ES-I3 (cell line): ENCODE measurements around the gene PNCK.
"Not testable (repeated sequence)": the region's sequence is repeated elsewhere in the genome, so short reads cannot be mapped to it uniquely, and the experiment has no call there.

Experiments used
- H3K36me3 ChIP-seq: 2 replicates; pipeline ENCODE4 v1.6.1; 2013; ENCODE audit warnings: mild to moderate bottlenecking, low read length, control low read depth, moderate library complexity; ENCODE audit not compliant: insufficient read depth
- H3K4me1 ChIP-seq: 2 replicates; pipeline ENCODE4 v1.6.1; 2013; ENCODE audit warnings: mild to moderate bottlenecking, control low read depth, low read length; ENCODE audit not compliant: insufficient read depth
- H3K9ac ChIP-seq: 2 replicates; pipeline ENCODE4 v1.6.1; 2013; ENCODE audit warnings: low read depth, mild to moderate bottlenecking, low read length, moderate library complexity
- H3K9me3 ChIP-seq: 2 replicates; pipeline ENCODE4 v1.6.1; 2013; ENCODE audit warnings: mild to moderate bottlenecking, low read length, moderate library complexity; ENCODE audit not compliant: control insufficient read depth, insufficient read depth

Gene PNCK

DNA sequence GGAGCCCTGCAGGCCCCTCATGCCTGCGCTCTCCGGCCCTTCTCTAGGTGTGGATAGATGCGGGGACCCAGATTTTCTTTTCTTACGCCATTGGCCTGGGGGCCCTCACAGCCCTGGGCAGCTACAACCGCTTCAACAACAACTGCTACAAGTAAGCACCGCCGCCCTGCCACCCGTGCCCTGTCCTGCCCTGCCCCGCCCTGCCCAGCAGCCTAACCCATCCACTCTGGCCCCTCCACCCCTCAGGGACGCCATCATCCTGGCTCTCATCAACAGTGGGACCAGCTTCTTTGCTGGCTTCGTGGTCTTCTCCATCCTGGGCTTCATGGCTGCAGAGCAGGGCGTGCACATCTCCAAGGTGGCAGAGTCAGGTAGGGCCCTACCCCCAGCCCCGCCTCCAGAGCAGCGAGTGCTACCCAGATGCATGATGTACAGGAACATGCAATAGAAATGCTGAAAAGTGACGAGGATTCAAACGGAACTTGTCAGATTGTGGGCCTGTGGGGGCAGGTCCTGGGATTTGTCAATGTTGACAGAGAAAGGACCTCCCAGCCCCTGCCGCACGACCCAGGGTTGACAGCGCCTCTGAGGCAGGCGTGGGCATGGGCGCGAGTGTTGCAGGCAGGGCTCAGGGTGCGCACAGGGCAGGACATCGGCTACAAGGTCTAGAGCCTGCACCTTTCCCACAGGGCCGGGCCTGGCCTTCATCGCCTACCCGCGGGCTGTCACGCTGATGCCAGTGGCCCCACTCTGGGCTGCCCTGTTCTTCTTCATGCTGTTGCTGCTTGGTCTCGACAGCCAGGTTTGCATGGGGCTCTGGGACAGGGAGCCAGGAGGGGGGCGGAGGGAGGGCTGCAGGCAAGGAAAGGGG lies 19.8 kb upstream of the PNCK start:
- Histone ChIP-seq H3K4me1 (peaks cover 4% of the 10 kb centered on the region; the same call in 1 of the 2 replicates), H3K9ac (no peak overlapping the region), H3K36me3 (no peaks in the 10 kb centered on the region; the same call in 1 of the 2 replicates), H3K9me3 (no peaks in the 10 kb centered on the region)

DNA sequence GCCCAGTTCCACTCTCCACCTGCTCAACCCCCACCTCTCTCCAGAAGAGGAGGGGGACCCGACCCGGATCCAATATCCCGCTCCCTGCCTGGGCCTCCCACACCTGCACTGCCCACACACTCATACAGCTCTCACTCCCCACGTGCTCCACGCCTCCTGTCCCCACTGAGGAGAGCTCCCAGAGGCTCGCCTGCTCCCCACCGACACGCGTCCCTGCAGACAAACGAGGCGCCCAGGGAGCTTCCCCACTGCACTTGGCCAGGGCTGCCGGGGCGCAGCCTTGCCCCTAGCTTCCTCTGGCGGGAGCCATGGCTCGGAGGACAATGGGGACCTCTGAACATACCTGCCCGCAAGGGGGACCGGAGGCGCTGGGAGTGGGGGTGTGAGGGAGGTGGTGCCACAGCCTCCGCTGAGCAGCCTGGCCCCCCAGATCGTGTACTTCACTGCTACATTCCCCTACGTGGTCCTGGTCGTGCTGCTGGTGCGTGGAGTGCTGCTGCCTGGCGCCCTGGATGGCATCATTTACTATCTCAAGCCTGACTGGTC lies 19.1 kb upstream of the PNCK start:
- Histone ChIP-seq H3K36me3 (no peaks in the 10 kb centered on the region; the same call in 1 of the 2 replicates), H3K9me3 (no peaks in the 10 kb centered on the region), H3K9ac (no peak overlapping the region), H3K4me1 (peaks cover 4% of the 10 kb centered on the region; the same call in 1 of the 2 replicates)

DNA sequence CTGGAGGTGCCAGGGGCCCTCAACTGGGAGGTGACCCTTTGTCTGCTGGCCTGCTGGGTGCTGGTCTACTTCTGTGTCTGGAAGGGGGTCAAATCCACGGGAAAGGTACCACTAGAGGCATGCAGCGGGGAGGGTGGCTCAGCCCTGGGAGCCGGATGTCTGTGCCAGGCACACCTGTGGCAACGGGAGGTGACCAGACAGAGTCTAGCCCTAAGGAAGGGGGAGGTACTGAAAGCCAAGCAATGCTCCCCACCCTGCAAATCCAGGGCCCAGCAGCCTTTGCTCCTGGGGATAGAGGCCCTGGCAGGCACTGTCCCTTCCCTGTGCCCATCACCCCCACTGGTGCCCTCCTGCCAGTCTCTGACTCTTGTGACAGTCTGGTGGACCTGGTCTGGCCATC lies 18.4 kb upstream of the PNCK start:
- H3K36me3 ChIP-seq = no peaks in the 10 kb centered on the region; the same call in 1 of the 2 replicates
- no peak overlapping the region for H3K9ac ChIP-seq
- H3K4me1 ChIP-seq = peaks cover 4% of the 10 kb centered on the region; the same call in 1 of the 2 replicates
- no peaks in the 10 kb centered on the region for H3K9me3 ChIP-seq

DNA sequence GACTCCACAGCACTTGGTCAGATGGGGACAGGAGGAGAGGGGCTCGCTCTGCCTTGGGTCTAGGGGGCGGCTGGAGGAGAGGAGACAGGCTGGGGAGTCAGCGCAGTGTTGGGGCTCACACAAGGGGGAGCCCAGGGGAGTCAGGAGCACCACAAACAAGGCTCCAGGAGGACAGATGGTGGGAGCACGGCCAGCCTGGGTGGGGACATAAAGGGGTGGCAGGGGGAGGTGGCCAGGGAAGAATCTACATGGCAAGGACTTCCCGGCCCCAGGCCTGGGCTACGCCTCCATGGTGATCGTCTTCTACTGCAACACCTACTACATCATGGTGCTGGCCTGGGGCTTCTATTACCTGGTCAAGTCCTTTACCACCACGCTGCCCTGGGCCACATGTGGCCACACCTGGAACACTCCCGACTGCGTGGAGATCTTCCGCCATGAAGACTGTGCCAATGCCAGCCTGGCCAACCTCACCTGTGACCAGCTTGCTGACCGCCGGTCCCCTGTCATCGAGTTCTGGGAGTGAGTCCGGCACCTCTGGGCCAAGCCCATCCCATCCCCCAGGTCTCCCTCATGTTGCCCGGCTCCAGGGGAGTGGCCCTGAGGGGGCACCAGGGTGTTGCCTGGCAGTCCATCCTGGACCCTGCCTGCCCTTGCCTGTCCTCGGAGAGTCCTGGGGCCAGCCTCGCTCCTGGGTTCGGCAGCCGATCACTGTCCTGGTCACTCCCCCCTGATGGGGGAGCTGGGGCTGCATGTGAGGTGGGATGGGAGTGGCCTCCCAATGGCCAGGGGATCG lies 17.6 kb upstream of the PNCK start:
- not testable (repeated sequence) for H3K9me3 ChIP-seq, H3K4me1 ChIP-seq, H3K36me3 ChIP-seq, H3K9ac ChIP-seq

DNA sequence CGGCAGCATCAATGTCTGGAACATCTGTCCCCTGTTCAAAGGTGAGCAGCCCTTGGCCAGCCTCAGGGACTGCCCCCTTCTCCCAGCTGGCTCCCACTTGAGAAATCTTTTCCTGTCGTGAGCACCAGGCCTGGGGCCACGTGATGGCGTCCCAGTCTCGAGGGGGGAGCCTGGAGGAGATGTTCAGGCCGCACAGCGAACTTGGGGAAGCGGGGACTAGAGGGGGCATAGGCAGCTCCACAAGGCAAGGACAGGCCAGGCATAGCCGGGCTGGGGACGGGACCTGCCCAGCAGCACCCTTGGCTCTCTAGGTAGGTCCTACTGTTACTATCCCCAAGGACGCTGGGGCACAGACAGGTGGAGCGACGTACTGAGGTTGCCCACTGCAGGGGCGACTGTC lies 16.9 kb upstream of the PNCK start:
- no peak overlapping the region for H3K9ac ChIP-seq
- H3K36me3 ChIP-seq = no peaks in the 10 kb centered on the region; the same call in 1 of the 2 replicates
- peaks cover 10% of the 10 kb centered on the region; the same call in 1 of the 2 replicates for H3K4me1 ChIP-seq
- H3K9me3 ChIP-seq = no peaks in the 10 kb centered on the region

DNA sequence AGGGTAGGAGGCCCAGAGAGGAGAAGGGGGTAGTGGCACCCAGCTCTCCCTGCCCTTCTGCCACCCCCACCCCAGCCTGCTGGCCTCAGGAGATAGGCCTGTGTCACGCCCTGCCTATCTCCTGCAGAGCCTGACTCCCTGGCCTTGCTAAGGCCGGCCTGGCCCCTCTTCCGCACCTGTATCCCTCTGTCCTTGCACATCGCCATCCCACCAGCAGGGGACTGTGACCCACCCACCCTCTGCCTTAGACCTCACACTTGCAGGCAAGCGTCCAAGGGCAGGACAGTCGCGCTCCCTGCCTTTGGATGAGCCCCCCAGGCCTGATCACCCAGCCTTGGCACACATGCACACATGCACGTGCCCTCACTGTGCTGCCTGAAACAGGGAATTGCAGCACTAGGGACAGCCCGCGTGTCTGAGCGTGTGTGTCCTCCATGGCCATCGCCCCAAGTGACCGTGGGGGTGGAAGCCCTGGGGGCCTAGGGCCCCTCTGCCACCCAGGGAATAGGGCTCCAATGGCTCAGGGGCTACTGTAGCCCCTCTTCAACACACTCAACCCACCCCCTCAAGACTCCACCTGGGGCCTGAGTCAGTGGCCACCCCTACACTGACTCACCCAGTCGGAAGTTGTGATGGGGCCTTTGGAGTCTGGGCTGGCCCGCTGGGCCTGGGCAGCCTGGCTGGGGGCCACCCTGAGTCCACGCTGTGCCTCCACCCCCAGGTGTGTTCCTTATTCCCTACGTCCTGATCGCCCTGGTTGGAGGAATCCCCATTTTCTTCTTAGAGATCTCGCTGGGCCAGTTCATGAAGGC lies 16.2 kb upstream of the PNCK start:
- peaks cover 11% of the 10 kb centered on the region; the same call in 1 of the 2 replicates for H3K4me1 ChIP-seq
- no peaks in the 10 kb centered on the region; the same call in 1 of the 2 replicates for H3K36me3 ChIP-seq
- H3K9ac ChIP-seq = peak overlapping the region; percentile 35; the same call in 1 of the 2 replicates
- H3K9me3 ChIP-seq = no peaks in the 10 kb centered on the region

DNA sequence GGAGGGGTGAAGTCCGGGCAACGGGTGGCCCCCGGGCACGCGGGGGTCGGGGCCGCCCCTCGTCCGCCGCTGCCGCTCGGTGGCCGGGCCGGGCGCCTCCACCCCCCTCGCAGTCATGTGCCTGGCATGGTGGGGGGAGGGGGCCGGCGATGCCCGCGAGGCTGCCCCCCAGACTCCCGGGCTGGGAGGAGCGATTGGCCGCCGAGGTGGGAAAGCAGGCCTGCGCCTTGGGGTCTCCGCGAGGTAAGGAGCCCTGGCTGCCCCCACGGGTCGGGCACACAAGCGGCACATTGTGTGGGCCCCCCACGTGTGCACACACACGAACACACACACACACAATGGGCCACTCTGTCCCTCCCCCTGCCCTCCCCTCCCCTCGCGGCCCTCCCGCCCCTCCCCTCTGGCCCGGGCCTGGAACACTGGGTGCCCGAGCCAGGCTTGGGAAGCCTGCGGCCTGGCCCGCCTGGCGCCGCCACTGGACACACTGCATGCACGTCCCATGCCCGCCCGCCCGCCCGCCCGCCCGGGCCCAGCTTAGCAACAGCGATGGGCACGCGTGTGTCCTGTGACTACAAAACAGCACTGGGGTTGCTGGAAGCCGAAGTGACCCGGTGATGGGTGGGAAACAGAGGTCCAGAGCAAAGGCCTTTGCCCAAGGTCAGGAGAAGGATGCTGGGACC lies 15.4 kb upstream of the PNCK start:
- Histone ChIP-seq H3K9ac (peak overlapping the region; percentile 58; the same call in 1 of the 2 replicates), H3K4me1 (peaks cover 13% of the 10 kb centered on the region; the same call in 1 of the 2 replicates), H3K9me3 (no peaks in the 10 kb centered on the region), H3K36me3 (no peaks in the 10 kb centered on the region; the same call in 1 of the 2 replicates)

DNA sequence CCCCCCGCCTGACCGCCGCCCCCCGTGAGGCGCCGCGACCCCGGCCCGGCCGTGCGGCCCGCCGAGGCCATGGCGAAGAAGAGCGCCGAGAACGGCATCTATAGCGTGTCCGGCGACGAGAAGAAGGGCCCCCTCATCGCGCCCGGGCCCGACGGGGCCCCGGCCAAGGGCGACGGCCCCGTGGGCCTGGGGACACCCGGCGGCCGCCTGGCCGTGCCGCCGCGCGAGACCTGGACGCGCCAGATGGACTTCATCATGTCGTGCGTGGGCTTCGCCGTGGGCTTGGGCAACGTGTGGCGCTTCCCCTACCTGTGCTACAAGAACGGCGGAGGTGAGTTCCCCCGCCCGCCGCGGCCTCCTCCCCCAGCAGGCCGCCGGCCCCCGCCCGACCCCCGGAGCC lies 14.9 kb upstream of the PNCK start:
- Histone ChIP-seq H3K36me3 (no peaks in the 10 kb centered on the region; the same call in 1 of the 2 replicates), H3K9ac (peak overlapping the region; percentile 58; the same call in 1 of the 2 replicates), H3K4me1 (peaks cover 17% of the 10 kb centered on the region; the same call in 1 of the 2 replicates), H3K9me3 (peaks cover 3% of the 10 kb centered on the region)

DNA sequence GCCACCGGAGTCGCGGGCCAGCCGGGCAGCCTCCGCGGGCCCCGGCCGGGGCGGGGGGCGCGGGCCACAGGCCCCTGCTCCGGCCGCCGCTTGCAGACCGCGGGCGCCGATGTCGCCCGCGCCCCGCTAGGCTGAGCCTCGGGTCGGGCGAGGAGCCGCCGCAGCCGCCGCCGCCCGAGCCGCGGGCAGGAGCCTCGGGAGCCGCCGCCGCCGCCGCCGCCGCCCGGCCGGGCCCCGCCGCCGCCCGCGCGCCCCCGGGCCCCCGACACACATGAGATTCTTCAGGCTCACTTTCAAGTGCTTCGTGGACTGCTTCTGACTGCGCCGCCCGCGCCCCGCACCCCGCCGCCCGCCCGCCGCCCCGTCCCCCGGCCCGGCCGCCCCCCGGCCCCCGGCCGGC lies 14.5 kb upstream of the PNCK start:
- peaks cover 4% of the 10 kb centered on the region for H3K9me3 ChIP-seq
- H3K4me1 ChIP-seq = peaks cover 17% of the 10 kb centered on the region; the same call in 1 of the 2 replicates
- H3K9ac ChIP-seq = no peak overlapping the region
- no peaks in the 10 kb centered on the region; the same call in 1 of the 2 replicates for H3K36me3 ChIP-seq

DNA sequence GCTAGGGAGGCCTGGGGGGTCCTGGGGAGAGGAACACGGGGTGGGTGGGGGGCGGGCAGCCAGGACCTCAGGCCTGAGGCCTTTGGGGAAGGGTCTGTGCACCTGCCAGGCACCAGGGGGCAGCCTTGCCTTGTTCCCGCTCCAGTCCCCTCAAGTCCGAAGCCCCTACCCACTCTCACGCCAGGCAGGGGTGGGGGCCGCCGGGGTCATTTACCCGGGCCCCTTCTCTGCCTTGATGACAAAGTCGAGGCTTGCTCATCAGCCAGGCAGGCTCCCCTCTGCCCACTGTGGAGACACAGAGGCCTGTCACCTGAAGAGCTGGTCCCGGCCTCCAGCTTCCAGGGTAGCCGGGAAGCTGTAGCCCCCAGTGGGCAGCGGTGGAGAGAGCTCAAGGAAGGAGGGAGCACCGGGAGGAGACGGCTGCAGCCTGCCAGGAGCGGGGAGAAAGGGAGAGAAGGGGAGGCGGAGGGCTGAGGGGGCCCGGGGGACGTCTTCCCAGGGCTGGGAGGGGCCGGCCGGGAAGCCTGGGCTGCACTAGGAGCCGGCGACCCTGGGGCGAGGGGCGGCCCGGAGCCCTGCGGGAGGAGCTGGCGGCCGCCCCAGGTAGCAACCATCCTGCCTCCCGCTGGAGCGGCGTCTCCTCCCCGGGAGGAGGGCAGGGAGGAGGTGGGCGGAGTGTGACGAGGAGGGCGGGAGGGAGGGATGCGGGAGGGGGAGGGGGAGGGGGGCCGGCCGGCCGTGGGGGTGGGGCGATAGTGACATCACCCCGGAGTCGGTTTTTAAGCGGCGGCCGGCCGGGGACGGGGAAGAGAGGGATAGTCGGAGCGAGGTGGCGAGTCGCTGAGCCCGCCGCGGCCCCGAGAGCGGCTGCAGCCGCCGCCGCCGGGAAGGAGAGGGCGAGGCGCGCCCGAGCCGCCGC lies 13.8 kb upstream of the PNCK start, which contains the start of gene SLC6A8:
Gene SLC6A8, plus strand, starts transcription at position 806 of the 919 bp plus-strand sequence. CDS start 649 bp downstream, outside the sequence.
- peak within 1 kb of the TSS; percentile 58; the same call in 1 of the 2 replicates for H3K9ac ChIP-seq
- no peaks in the 10 kb centered on the region; the same call in 1 of the 2 replicates for H3K36me3 ChIP-seq
- peaks cover 4% of the 10 kb centered on the region for H3K9me3 ChIP-seq
- H3K4me1 ChIP-seq = peaks cover 17% of the 10 kb centered on the region; the same call in 1 of the 2 replicates

DNA sequence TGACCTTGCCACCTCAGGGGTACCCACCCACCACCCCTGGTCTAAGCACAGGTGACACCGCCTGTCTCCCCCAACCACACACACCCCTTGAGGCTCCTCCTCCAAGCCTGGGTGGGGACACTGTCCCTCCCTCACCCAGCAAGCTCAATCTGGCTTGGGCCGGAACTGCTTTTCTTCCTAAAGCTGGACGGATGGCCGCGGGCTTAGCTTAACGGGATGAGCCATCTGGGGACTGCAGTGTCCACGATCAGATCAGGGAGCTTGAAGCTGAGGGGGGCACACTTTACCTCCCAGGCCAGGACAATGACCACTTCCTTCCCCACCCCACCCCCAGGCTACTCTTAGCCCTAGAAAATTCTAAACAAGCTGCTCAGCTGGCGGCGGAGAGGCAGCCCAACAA lies 13.1 kb upstream of the PNCK start:
- no peaks in the 10 kb centered on the region; the same call in 1 of the 2 replicates for H3K36me3 ChIP-seq
- H3K4me1 ChIP-seq = peaks cover 17% of the 10 kb centered on the region; the same call in 1 of the 2 replicates
- peaks cover 4% of the 10 kb centered on the region for H3K9me3 ChIP-seq
- H3K9ac ChIP-seq = peak overlapping the region; percentile 29; the same call in 1 of the 2 replicates
